ENCODE results near the gene G6PC3. TPM values are rescaled to one million over a fixed set of nuclear protein-coding genes. Genes with fewer than 3 reads are reported as not detected.
A peak's percentile ranks its signal among the peaks of the same experiment; 100 is the strongest.

The G6PC3 gene
- polyA plus RNA-seq, 1 of the 3 experiments (the other 2 are of a cell fraction) = 166 TPM

GRCh38 chr17:44023545-44024270 lies 46.8 kb upstream of the G6PC3 start:
- no peaks in the 10 kb centered on the region for H3K79me2 ChIP-seq (ENCODE audit: insufficient read depth)
- CTCF ChIA-PET = interaction anchor here (0.7 to 4.0 kb wide), 9 partner anchors 9 to 145 kb away, joined by 3 to 26 read pairs (median 4); partner anchors contain the start of gene TMEM101
- peaks cover 9% of the 10 kb centered on the region for H3F3A ChIP-seq (replicated peaks; ENCODE audit: insufficient read depth)
- H3K4me1 ChIP-seq (ENCODE audit: control insufficient read depth in 1 of 2, insufficient read depth in 2 of 2, low read depth in 1 of 2, low read length in 1 of 2) = peaks cover 0 to 32% of the 10 kb centered on the region in 2 experiments; a peak in 2 of 4 replicates
- no peak for DNase-seq
- H4K20me1 ChIP-seq (ENCODE audit: insufficient read depth) = no peaks in the 10 kb centered on the region
- peaks cover 13 to 23% of the 10 kb centered on the region in 2 experiments for H3K36me3 ChIP-seq (replicated peaks in 1 of 2; ENCODE audit: control insufficient read depth in 1 of 2, insufficient read depth in 2 of 2, low read length in 1 of 2)
- no peak overlapping the region for H3K4me3 ChIP-seq (ENCODE audit: low read depth in 2 of 2, low read length in 1 of 2)
- H3K9me2 ChIP-seq = no peaks in the 10 kb centered on the region
- H3K9ac ChIP-seq = no peak overlapping the region
- TF ChIP-seq POLR2AphosphoS5 (IDR thresholded peaks at IDR 0.05; ENCODE audit: low read depth, low read length) (0 out of 2 replicates have a peak, but pooled peaks have one; percentile 2), GATA2 (CRISPR knock-in tag; IDR thresholded peaks at IDR 0.05) (no peak)
- no peaks in the 10 kb centered on the region for H3K27me3 ChIP-seq (ENCODE audit: insufficient read depth)
- H3K9me3 ChIP-seq = no peaks in the 10 kb centered on the region
- no peak overlapping the region for H2AFZ ChIP-seq (ENCODE audit: low read depth)
- 93% methylated on average over 14 of the region's 22 CpGs for WGBS (ENCODE audit: low lambda C conversion rate)
- POLR2A ChIA-PET = no interaction called here
- H3K27ac ChIP-seq (ENCODE audit: low read depth in 2 of 2, low read length in 1 of 2) = peak overlapping the region in 1 of 2 experiments; percentile 92; a peak in 2 of 4 replicates
- H3K4me2 ChIP-seq = no peak overlapping the region

GRCh38 chr17:44024271-44024663 lies 46.3 kb upstream of the G6PC3 start:
- TF ChIP-seq CTCF (IDR thresholded peaks at IDR 0.05) (no peak), NRF1 (IDR thresholded peaks at IDR 0.05; ENCODE audit: low read depth, low read length) (no peak), POLR2AphosphoS5 (IDR thresholded peaks at IDR 0.05; ENCODE audit: low read depth, low read length) (0 out of 2 replicates have a peak, but pooled peaks have one; percentile 5), YY1 (IDR thresholded peaks at IDR 0.05; ENCODE audit: low read depth) (no peak), SIN3A (IDR thresholded peaks at IDR 0.05; ENCODE audit: borderline replicate concordance, low read depth, low read length) (no peak), CHD2 (IDR thresholded peaks at IDR 0.05; ENCODE audit: low read length, partially characterized antibody) (no peak), ELF1 (IDR thresholded peaks at IDR 0.05) (no peak), GATA2 (CRISPR knock-in tag; IDR thresholded peaks at IDR 0.05) (peak; percentile 47; the same call in 1 of the 2 replicates), EP300 (IDR thresholded peaks at IDR 0.05; ENCODE audit: borderline replicate concordance in 1 of 2, low read depth in 1 of 2, low read length in 1 of 2) (peak in 1 of 2 experiments; percentile 74; a peak in 2 of 4 replicates), TCF12 (IDR thresholded peaks at IDR 0.05) (no peak), SMC3 (IDR thresholded peaks at IDR 0.05; ENCODE audit: low read depth, low read length) (no peak), IRF3 (IDR thresholded peaks at IDR 0.05; ENCODE audit: low read depth, low read length) (no peak), FOXJ3 (CRISPR knock-in tag; IDR thresholded peaks at IDR 0.05) (0 out of 2 replicates have a peak, but pooled peaks have one; percentile 39), RCOR1 (IDR thresholded peaks at IDR 0.05; ENCODE audit: low read length) (peak; percentile 41; the same call in 1 of the 2 replicates)
- no peak overlapping the region for H3K9ac ChIP-seq
- peaks cover 0 to 32% of the 10 kb centered on the region in 2 experiments; a peak in 2 of 4 replicates for H3K4me1 ChIP-seq (ENCODE audit: control insufficient read depth in 1 of 2, insufficient read depth in 2 of 2, low read depth in 1 of 2, low read length in 1 of 2)
- DNase-seq = peak; percentile 68
- H3F3A ChIP-seq (replicated peaks; ENCODE audit: insufficient read depth) = peaks cover 9% of the 10 kb centered on the region
- peak overlapping the region in 1 of 2 experiments; percentile 92; a peak in 2 of 4 replicates for H3K27ac ChIP-seq (ENCODE audit: low read depth in 2 of 2, low read length in 1 of 2)
- peaks cover 13 to 26% of the 10 kb centered on the region in 2 experiments for H3K36me3 ChIP-seq (replicated peaks in 1 of 2; ENCODE audit: control insufficient read depth in 1 of 2, insufficient read depth in 2 of 2, low read length in 1 of 2)
- H3K4me2 ChIP-seq = no peak overlapping the region
- no peak overlapping the region for H2AFZ ChIP-seq (ENCODE audit: low read depth)
- H3K9me2 ChIP-seq = no peaks in the 10 kb centered on the region
- H3K27me3 ChIP-seq (ENCODE audit: insufficient read depth) = no peaks in the 10 kb centered on the region
- no peaks in the 10 kb centered on the region for H4K20me1 ChIP-seq (ENCODE audit: insufficient read depth)
- H3K9me3 ChIP-seq = no peaks in the 10 kb centered on the region
- 68% methylated on average over 5 of the region's 6 CpGs for WGBS (ENCODE audit: low lambda C conversion rate)
- POLR2A ChIA-PET = interaction anchor here (1.5 kb wide), 1 partner anchor 10 kb away, joined by 6 read pairs; the partner anchor contains the start of gene TMEM101
- H3K79me2 ChIP-seq (ENCODE audit: insufficient read depth) = no peaks in the 10 kb centered on the region
- no peak overlapping the region for H3K4me3 ChIP-seq (ENCODE audit: low read depth in 2 of 2, low read length in 1 of 2)
- CTCF ChIA-PET = interaction anchor here (0.9 to 4.0 kb wide), 7 partner anchors 16 to 258 kb away, joined by 3 to 26 read pairs (median 4); no protein-coding TSS in a partner anchor
